H9 (cell line): ENCODE measurements around the gene DUOXA1. TPM values are rescaled to one million over a fixed set of nuclear protein-coding genes. Genes with fewer than 3 reads are reported as not detected.

Experiments used
- DNase-seq: peaks from one replicate; pipeline ENCODE4 v3.0.0-alpha.2; 2017
- H2AFZ ChIP-seq: one replicate; pipeline ENCODE4 v1.6.1; 2013; ENCODE audit warnings: mild to moderate bottlenecking, low read length, control low read depth, moderate library complexity
- H2AK5ac ChIP-seq: 2 replicates; pipeline ENCODE4 v1.6.1; 2013; ENCODE audit warnings: low read length, control low read depth, mixed read lengths; ENCODE audit not compliant: insufficient read length
- H2BK120ac ChIP-seq: one replicate; pipeline ENCODE4 v1.6.1; 2013; ENCODE audit warnings: low read depth, mild to moderate bottlenecking, low read length, control low read depth, inconsistent platforms; ENCODE audit not compliant: poor library complexity, severe bottlenecking
- H2BK12ac ChIP-seq: 2 replicates; pipeline ENCODE4 v1.6.1; 2013; ENCODE audit warnings: low read length, control low read depth, mixed read lengths, low read depth; ENCODE audit not compliant: insufficient read length
- H2BK15ac ChIP-seq: 2 replicates; pipeline ENCODE4 v1.6.1; 2013; ENCODE audit warnings: low read depth, low read length, control low read depth
- H2BK20ac ChIP-seq: one replicate; pipeline ENCODE4 v1.6.1; 2013; ENCODE audit warnings: low read depth, mild to moderate bottlenecking, low read length, control low read depth, inconsistent platforms; ENCODE audit not compliant: poor library complexity, severe bottlenecking
- H2BK5ac ChIP-seq: 2 replicates; pipeline ENCODE4 v1.6.1; 2013; ENCODE audit warnings: low read length, control low read depth, mixed read lengths; ENCODE audit not compliant: insufficient read length
- H3K14ac ChIP-seq: 2 replicates; pipeline ENCODE4 v1.6.1; 2013; ENCODE audit warnings: low read length, control low read depth; ENCODE audit not compliant: insufficient read depth
- H3K18ac ChIP-seq: 2 replicates; pipeline ENCODE4 v1.6.1; 2013; ENCODE audit warnings: low read depth, mild to moderate bottlenecking, mixed read lengths, low read length, control low read depth; ENCODE audit not compliant: insufficient read length
- H3K23ac ChIP-seq: 2 replicates; pipeline ENCODE4 v1.6.1; 2013; ENCODE audit warnings: low read length, control low read depth, mixed read lengths, low read depth; ENCODE audit not compliant: insufficient read length
- H3K23me2 ChIP-seq: 2 replicates; pipeline ENCODE4 v1.6.1; 2013; ENCODE audit warnings: low read depth, mild to moderate bottlenecking, mixed read lengths, low read length, control low read depth; ENCODE audit not compliant: insufficient read length, poor library complexity, severe bottlenecking
- H3K27ac ChIP-seq: 2 replicates; pipeline ENCODE4 v1.5.1; 2013; ENCODE audit warnings: low read length, control low read depth, mixed read lengths, low read depth; ENCODE audit not compliant: insufficient read length
- H3K27me3 ChIP-seq: 2 replicates; pipeline ENCODE4 v1.6.1; 2013; ENCODE audit warnings: low read length, control low read depth, inconsistent platforms; ENCODE audit not compliant: insufficient read depth
- H3K4ac ChIP-seq: 2 replicates; pipeline ENCODE4 v1.6.1; 2013; ENCODE audit warnings: low read depth, mild to moderate bottlenecking, control low read depth, inconsistent platforms, low read length, moderate library complexity
- H3K4me1 ChIP-seq: 2 replicates; pipeline ENCODE4 v1.6.1; 2013; ENCODE audit warnings: low read length, control low read depth, inconsistent platforms; ENCODE audit not compliant: insufficient read depth
- H3K4me2 ChIP-seq: 2 replicates; pipeline ENCODE4 v1.6.1; 2013; ENCODE audit warnings: low read length, control low read depth, mixed read lengths; ENCODE audit not compliant: insufficient read length, insufficient read depth
- H3K56ac ChIP-seq: 2 replicates; pipeline ENCODE4 v1.6.1; 2013; ENCODE audit warnings: low read depth, mild to moderate bottlenecking, mixed read lengths, low read length, control low read depth; ENCODE audit not compliant: insufficient read length
- H3K79me1 ChIP-seq: 2 replicates; pipeline ENCODE4 v1.6.1; 2013; ENCODE audit warnings: low read depth, mild to moderate bottlenecking, moderate library complexity, low read length, control low read depth, inconsistent platforms; ENCODE audit not compliant: insufficient read depth, poor library complexity, severe bottlenecking
- H3K79me2 ChIP-seq: 2 replicates; pipeline ENCODE4 v1.6.1; 2013; ENCODE audit warnings: low read length, control low read depth, inconsistent platforms; ENCODE audit not compliant: insufficient read depth
- H3K9ac ChIP-seq: 2 replicates; pipeline ENCODE4 v1.6.1; 2013; ENCODE audit warnings: low read length, control low read depth, mixed read lengths; ENCODE audit not compliant: insufficient read length; ENCODE audit errors: extremely low read depth
- H3K9me3 ChIP-seq: one replicate; pipeline ENCODE4 v1.6.1; 2013; ENCODE audit warnings: low read depth, low read length, inconsistent platforms; ENCODE audit not compliant: control insufficient read depth
- H3T11ph ChIP-seq: one replicate; pipeline ENCODE4 v1.6.1; 2013; ENCODE audit warnings: mild to moderate bottlenecking, low read length, control low read depth, inconsistent platforms
- H4K20me1 ChIP-seq: one replicate; pipeline ENCODE4 v1.6.1; 2013; ENCODE audit not compliant: control insufficient read depth, insufficient read length, insufficient read depth
- H4K5ac ChIP-seq: 2 replicates; pipeline ENCODE4 v1.6.1; 2013; ENCODE audit warnings: low read depth, mild to moderate bottlenecking, mixed read lengths, low read length, control low read depth; ENCODE audit not compliant: insufficient read length
- H4K8ac ChIP-seq: replicated peaks from 2 replicates; pipeline ENCODE4 v1.6.1; 2013; ENCODE audit warnings: low read length, control low read depth, mixed read lengths, low read depth; ENCODE audit not compliant: insufficient read length
- H4K91ac ChIP-seq: 2 replicates; pipeline ENCODE4 v1.6.1; 2013; ENCODE audit warnings: low read depth, mild to moderate bottlenecking, moderate library complexity, mixed read lengths, low read length, control low read depth; ENCODE audit not compliant: insufficient read length
- H3K27ac Mint-ChIP-seq, 3 experiments: 2 replicates in 2 of 3; 3 replicates in 1 of 3; pipeline ENCODE4 v1.8.0; 2020 to 2021; ENCODE audit warnings: mixed read lengths in 3 of 3, mild to moderate bottlenecking in 1 of 3, moderate library complexity in 1 of 3
- H3K27me3 Mint-ChIP-seq: 2 replicates; pipeline ENCODE4 v1.8.0; 2021; ENCODE audit warnings: low read depth, mild to moderate bottlenecking, moderate library complexity, mixed read lengths
- H3K36me3 Mint-ChIP-seq, 3 experiments: 2 replicates in 2 of 3; 3 replicates in 1 of 3; pipeline ENCODE4 v1.8.0; 2020 to 2021; ENCODE audit warnings: low read depth in 3 of 3, mixed read lengths in 3 of 3; ENCODE audit not compliant: insufficient read depth in 1 of 3
- H3K4me1 Mint-ChIP-seq, 2 experiments: 2 replicates each; pipeline ENCODE4 v1.8.0; 2020; ENCODE audit warnings: mixed read lengths in 2 of 2
- H3K4me3 Mint-ChIP-seq, 2 experiments: 2 replicates in 1 of 2; 3 replicates in 1 of 2; pipeline ENCODE4 v1.8.0; 2020 to 2021; ENCODE audit warnings: mild to moderate bottlenecking in 2 of 2, mixed read lengths in 2 of 2, moderate library complexity in 1 of 2
- H3K9me3 Mint-ChIP-seq, 2 experiments: 2 replicates in 1 of 2; 3 replicates in 1 of 2; pipeline ENCODE4 v1.8.0; 2020; ENCODE audit warnings: mild to moderate bottlenecking in 2 of 2, mixed read lengths in 2 of 2, moderate library complexity in 1 of 2
- WGBS: extraction: QIAGEN DNeasy Blood & Tissue Kit; methylation state at CpG from one replicate; pipeline ENCODE4 v1.1.7; 2013; ENCODE audit warnings: missing lambda C conversion rate, low lambda C conversion rate, mixed read lengths; ENCODE audit not compliant: insufficient read length; ENCODE audit errors: extremely low coverage; 5-methylcytosine and 5-hydroxymethylcytosine counted together
- total RNA-seq: library from RNA; stranded (reverse); gene quantifications from 2 replicates; pipeline ENCODE4 v1.2.1, GENCODE V29; 2021
- TF ChIP-seq, protein P1 (sequence below): fragments of 200-600 bp; sonication (generic); conservative IDR thresholded peaks from 3 replicates; pipeline ENCODE4 v1.8.0; 2021; ENCODE audit warnings: antibody characterized with exemption, mild to moderate bottlenecking

DUOXA1 gene
- total RNA-seq, 1 experiment from 2014 or later, result 1.2 TPM

DNA sequence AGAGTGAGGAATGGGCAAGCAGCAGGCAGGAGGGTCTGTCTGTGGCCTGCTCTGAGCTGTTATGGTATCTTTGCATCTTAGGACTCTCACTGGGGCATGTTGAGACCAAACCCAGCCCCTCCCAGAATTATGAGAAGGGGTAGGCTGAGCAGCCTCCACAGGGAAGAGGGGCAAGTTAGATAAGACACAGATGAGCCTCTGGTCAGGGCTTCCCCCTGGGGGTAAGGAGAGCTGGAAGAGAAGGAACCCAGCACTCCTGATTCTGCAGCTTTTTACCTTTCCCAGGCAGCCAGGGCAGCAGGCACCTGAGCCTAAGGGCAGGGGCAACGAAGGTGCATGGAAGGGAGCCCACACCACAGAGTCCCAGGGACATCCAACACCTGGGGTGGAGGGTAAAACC lies 19.4 kb upstream of the DUOXA1 start:
- no peaks in the 10 kb centered on the region for H3K27me3 ChIP-seq
- no peak overlapping the region for H3K4me3 Mint-ChIP-seq
- H3K56ac ChIP-seq, result no peak overlapping the region
- H3K4me1 Mint-ChIP-seq, result peaks cover 5 to 7% of the 10 kb centered on the region in 2 experiments; a peak in 3 of 4 replicates
- no peak overlapping the region for H2BK15ac ChIP-seq
- H3K18ac ChIP-seq, result no peak overlapping the region
- H3K4me2 ChIP-seq, result no peak overlapping the region
- whole genome bisulfite sequencing, result no CpG with 5 or more reads among the region's 1 CpG
- no peaks in the 10 kb centered on the region for H3K79me2 ChIP-seq
- H4K91ac ChIP-seq, result no peak overlapping the region
- no peak overlapping the region for H4K8ac ChIP-seq
- no peaks in the 10 kb centered on the region for H3K9me3 ChIP-seq
- no peak overlapping the region for H2BK20ac ChIP-seq
- peaks cover 32% of the 10 kb centered on the region for H3K27me3 Mint-ChIP-seq
- H4K20me1 ChIP-seq, result no peaks in the 10 kb centered on the region
- no peak overlapping the region; a peak in 1 of 7 replicates for H3K27ac Mint-ChIP-seq
- H3K79me1 ChIP-seq, result no peaks in the 10 kb centered on the region
- no peak for DNase-seq
- H2BK12ac ChIP-seq, result no peak overlapping the region
- H2AFZ ChIP-seq, result no peak overlapping the region
- no peak overlapping the region for H4K5ac ChIP-seq
- no peak overlapping the region for H3K9ac ChIP-seq
- no peak overlapping the region for H3K4ac ChIP-seq
- H2AK5ac ChIP-seq, result no peak overlapping the region
- H2BK5ac ChIP-seq, result no peak overlapping the region
- H3K4me1 ChIP-seq, result no peaks in the 10 kb centered on the region
- no peaks in the 10 kb centered on the region for H3K23me2 ChIP-seq
- H3K9me3 Mint-ChIP-seq, result no peaks in the 10 kb centered on the region
- no peak overlapping the region for H3K27ac ChIP-seq
- H3K36me3 Mint-ChIP-seq, result no peaks in the 10 kb centered on the region
- H3K23ac ChIP-seq, result no peak overlapping the region
- no peak overlapping the region for H3K14ac ChIP-seq
- no peak overlapping the region for H3T11ph ChIP-seq
- TF ChIP-seq, protein P1, sequence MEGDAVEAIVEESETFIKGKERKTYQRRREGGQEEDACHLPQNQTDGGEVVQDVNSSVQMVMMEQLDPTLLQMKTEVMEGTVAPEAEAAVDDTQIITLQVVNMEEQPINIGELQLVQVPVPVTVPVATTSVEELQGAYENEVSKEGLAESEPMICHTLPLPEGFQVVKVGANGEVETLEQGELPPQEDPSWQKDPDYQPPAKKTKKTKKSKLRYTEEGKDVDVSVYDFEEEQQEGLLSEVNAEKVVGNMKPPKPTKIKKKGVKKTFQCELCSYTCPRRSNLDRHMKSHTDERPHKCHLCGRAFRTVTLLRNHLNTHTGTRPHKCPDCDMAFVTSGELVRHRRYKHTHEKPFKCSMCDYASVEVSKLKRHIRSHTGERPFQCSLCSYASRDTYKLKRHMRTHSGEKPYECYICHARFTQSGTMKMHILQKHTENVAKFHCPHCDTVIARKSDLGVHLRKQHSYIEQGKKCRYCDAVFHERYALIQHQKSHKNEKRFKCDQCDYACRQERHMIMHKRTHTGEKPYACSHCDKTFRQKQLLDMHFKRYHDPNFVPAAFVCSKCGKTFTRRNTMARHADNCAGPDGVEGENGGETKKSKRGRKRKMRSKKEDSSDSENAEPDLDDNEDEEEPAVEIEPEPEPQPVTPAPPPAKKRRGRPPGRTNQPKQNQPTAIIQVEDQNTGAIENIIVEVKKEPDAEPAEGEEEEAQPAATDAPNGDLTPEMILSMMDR, result no peak
- no peak overlapping the region for H2BK120ac ChIP-seq
